H1 (cell line): ENCODE measurements around the gene PEX3. TPM values are rescaled to one million over a fixed set of nuclear protein-coding genes. Genes with fewer than 3 reads are reported as not detected.

Experiments used
- CTCF ChIA-PET: fragments of 300-600 bp; sonication (Branson Sonifier 250); formaldehyde crosslinking; loops from one replicate; lab custom pipeline; 2021; ENCODE audit not compliant: partially characterized antibody; lab: Charles Lee
- POLR2A ChIA-PET: fragments of 300-600 bp; sonication (Branson Sonifier 250); formaldehyde crosslinking; loops from one replicate; lab custom pipeline; 2021; ENCODE audit warnings: inconsistent platforms; ENCODE audit not compliant: partially characterized antibody; lab: Charles Lee
- DNase-seq, 2 experiments: peaks; one replicate each; pipeline versions ENCODE4 v3.0.0 to v3.0.0-alpha.2; 2010 to 2022; ENCODE audit warnings: low spot score in 2 of 2, low read depth in 1 of 2, mixed read lengths in 1 of 2
- FAIRE-seq: peaks from 2 replicates; lab custom pipeline; 2011; peaks lifted over from hg19 to GRCh38; lab: Jason Lieb, UNC
- H2AFZ ChIP-seq: 2 replicates; pipeline ENCODE4 v1.8.1; 2012; ENCODE audit warnings: low read length, inconsistent platforms
- H2AK5ac ChIP-seq: 2 replicates; pipeline ENCODE4 v1.6.1; 2013; ENCODE audit warnings: low read depth, low read length
- H2BK120ac ChIP-seq: replicated peaks from 2 replicates; pipeline ENCODE3; 2013; ENCODE audit warnings: low read depth, low read length, inconsistent platforms
- H2BK12ac ChIP-seq: 2 replicates; pipeline ENCODE4 v1.6.1; 2013; ENCODE audit warnings: low read depth, low read length
- H2BK15ac ChIP-seq: 2 replicates; pipeline ENCODE4 v1.6.1; 2013; ENCODE audit warnings: low read length
- H2BK20ac ChIP-seq: 2 replicates; pipeline ENCODE4 v1.6.1; 2013; ENCODE audit warnings: low read length
- H2BK5ac ChIP-seq: 2 replicates; pipeline ENCODE4 v1.6.1; 2013; ENCODE audit warnings: low read depth, low read length
- H3K14ac ChIP-seq: 2 replicates; pipeline ENCODE4 v1.6.1; 2013; ENCODE audit warnings: inconsistent platforms; ENCODE audit not compliant: insufficient read length
- H3K18ac ChIP-seq: 2 replicates; pipeline ENCODE4 v1.6.1; 2013; ENCODE audit warnings: low read length; ENCODE audit errors: extremely low read depth
- H3K23ac ChIP-seq: 2 replicates; pipeline ENCODE4 v1.6.1; 2013; ENCODE audit warnings: inconsistent platforms; ENCODE audit not compliant: insufficient read length
- H3K23me2 ChIP-seq: 2 replicates; pipeline ENCODE4 v1.6.1; 2013; ENCODE audit warnings: low read depth, low read length
- H3K27ac ChIP-seq: 2 replicates; pipeline ENCODE4 v1.6.1; 2011; ENCODE audit warnings: low read depth, low read length, inconsistent platforms
- H3K27me3 ChIP-seq, 4 experiments: replicated peaks in 1 of 4; 1 replicate in 1 of 4; 2 replicates in 3 of 4; pipeline versions ENCODE4 v1.6.1 to v1.8.1; 2011 to 2013; ENCODE audit warnings: low read length in 3 of 4, mild to moderate bottlenecking in 3 of 4, inconsistent platforms in 2 of 4, mixed read lengths in 2 of 4, moderate library complexity in 1 of 4; ENCODE audit not compliant: control insufficient read depth in 3 of 4, insufficient read depth in 3 of 4; ENCODE audit errors: extremely low read depth in 1 of 4
- H3K36me3 ChIP-seq, 4 experiments: 2 replicates each; pipeline versions ENCODE4 v1.6.1 to v1.8.1; 2011 to 2013; ENCODE audit warnings: mild to moderate bottlenecking in 4 of 4, low read length in 3 of 4, moderate library complexity in 2 of 4, control low read depth in 1 of 4, inconsistent platforms in 1 of 4; ENCODE audit not compliant: insufficient read depth in 4 of 4, control insufficient read depth in 2 of 4
- H3K4ac ChIP-seq: replicated peaks from 2 replicates; pipeline ENCODE3; 2013; ENCODE audit warnings: low read length, low read depth, mixed read lengths, inconsistent platforms; ENCODE audit not compliant: insufficient read length
- H3K4me1 ChIP-seq, 4 experiments: replicated peaks in 1 of 4; 1 replicate in 1 of 4; 2 replicates in 3 of 4; pipeline versions ENCODE4 v1.6.1 to v1.8.1; 2011 to 2013; ENCODE audit warnings: low read length in 3 of 4, inconsistent platforms in 2 of 4, mixed read lengths in 1 of 4; ENCODE audit not compliant: insufficient read depth in 4 of 4, control insufficient read depth in 3 of 4
- H3K4me2 ChIP-seq, 2 experiments: 2 replicates each; pipeline versions ENCODE4 v1.6.1 to v1.8.1; 2011 to 2013; ENCODE audit warnings: low read depth in 2 of 2, low read length in 2 of 2, control low read depth in 1 of 2, inconsistent platforms in 1 of 2, mild to moderate bottlenecking in 1 of 2; ENCODE audit not compliant: insufficient read depth in 1 of 2
- H3K4me3 ChIP-seq, 4 experiments: fragments of 200-600, 300-600 bp in 1 of 4; sonication (generic), shearing (Covaris generic), sonication (Bioruptor Twin) in 1 of 4; 2 replicates each; pipeline versions ENCODE4 v1.5.1 to v1.8.1; 2011 to 2016; ENCODE audit warnings: low read length in 4 of 4, low read depth in 3 of 4, control low read depth in 2 of 4, inconsistent platforms in 2 of 4, mild to moderate bottlenecking in 2 of 4, mixed read lengths in 1 of 4, moderate library complexity in 1 of 4; ENCODE audit not compliant: insufficient read depth in 2 of 4; ENCODE audit errors: extremely low read depth in 1 of 4
- H3K56ac ChIP-seq: replicated peaks from 2 replicates; pipeline ENCODE3; 2013; ENCODE audit warnings: low read depth, mild to moderate bottlenecking, mixed read lengths, low read length, inconsistent platforms; ENCODE audit not compliant: insufficient read length
- H3K79me1 ChIP-seq: 2 replicates; pipeline ENCODE4 v1.6.1; 2013; ENCODE audit warnings: low read depth, low read length, control low read depth
- H3K79me2 ChIP-seq, 2 experiments: 2 replicates each; pipeline versions ENCODE4 v1.6.1 to v1.8.1; 2012 to 2013; ENCODE audit warnings: low read length in 2 of 2, mild to moderate bottlenecking in 2 of 2, inconsistent platforms in 1 of 2; ENCODE audit not compliant: insufficient read depth in 2 of 2, control insufficient read depth in 1 of 2
- H3K9ac ChIP-seq, 4 experiments: replicated peaks in 1 of 4; 1 replicate in 1 of 4; 2 replicates in 3 of 4; pipeline versions ENCODE4 v1.6.1 to v1.8.1; 2011 to 2013; ENCODE audit warnings: low read depth in 3 of 4, low read length in 3 of 4, control low read depth in 2 of 4, mild to moderate bottlenecking in 2 of 4, moderate library complexity in 2 of 4, inconsistent platforms in 1 of 4; ENCODE audit errors: extremely low read depth in 1 of 4
- H3K9me3 ChIP-seq, 2 experiments: 2 replicates each; pipeline versions ENCODE4 v1.6.1 to v1.8.1; 2012 to 2013; ENCODE audit warnings: mild to moderate bottlenecking in 2 of 2, moderate library complexity in 2 of 2, control low read depth in 1 of 2, inconsistent platforms in 1 of 2, low read depth in 1 of 2, low read length in 1 of 2, mixed read lengths in 1 of 2; ENCODE audit not compliant: insufficient read depth in 2 of 2
- H4K20me1 ChIP-seq, 2 experiments: replicated peaks in 1 of 2; 2 replicates each; pipeline versions ENCODE3 to v1.8.1; 2011 to 2013; ENCODE audit warnings: inconsistent platforms in 2 of 2, low read length in 2 of 2, mild to moderate bottlenecking in 1 of 2; ENCODE audit not compliant: insufficient read depth in 2 of 2, control insufficient read depth in 1 of 2
- H4K5ac ChIP-seq: 2 replicates; pipeline ENCODE4 v1.6.1; 2013; ENCODE audit warnings: low read length, low read depth, mixed read lengths, inconsistent platforms; ENCODE audit not compliant: insufficient read length
- H4K8ac ChIP-seq: 2 replicates; pipeline ENCODE4 v1.8.0; 2013; ENCODE audit warnings: mild to moderate bottlenecking, moderate library complexity, low read length, inconsistent platforms; ENCODE audit not compliant: insufficient read depth; ENCODE audit errors: extremely low read depth
- H4K91ac ChIP-seq: replicated peaks from 2 replicates; pipeline ENCODE3; 2013; ENCODE audit warnings: low read length, mixed read lengths, inconsistent platforms; ENCODE audit not compliant: insufficient read length
- ASH2L ChIP-seq: fragments of 200-600, 300-600 bp; sonication (generic); IDR thresholded peaks from one replicate; pipeline ENCODE4 v1.7.1; 2017; ENCODE audit warnings: low read length
- BCL11A ChIP-seq, 2 experiments: IDR thresholded peaks; one replicate each; pipeline ENCODE4 v1.6.1; 2011; ENCODE audit warnings: low read depth in 2 of 2, low read length in 2 of 2, mild to moderate bottlenecking in 2 of 2
- RFX5 ChIP-seq: IDR thresholded peaks from 2 replicates; pipeline ENCODE4 v1.6.1; 2011; ENCODE audit warnings: low read depth, low read length, improper control_type of control experiment, borderline replicate concordance
- SIX5 ChIP-seq: IDR thresholded peaks from 2 replicates; pipeline ENCODE4 v1.6.1; 2011; ENCODE audit warnings: mild to moderate bottlenecking, low read depth, low read length
- SP1 ChIP-seq: IDR thresholded peaks from 2 replicates; pipeline ENCODE4 v1.6.1; 2011; ENCODE audit warnings: low read depth, low read length
- SUZ12 ChIP-seq: fragments of 200-600 bp; sonication (generic); IDR thresholded peaks from 2 replicates; pipeline ENCODE4 v1.6.1; 2012; ENCODE audit warnings: mild to moderate bottlenecking, inconsistent platforms, low read length, moderate library complexity, mixed read lengths
- WGBS, 2 experiments: shearing (Covaris generic) in 1 of 2; methylation state at CpG; one replicate each; pipeline versions ENCODE4 v1.1.6 to v1.1.7; 2013 to 2015; ENCODE audit warnings: low lambda C conversion rate in 2 of 2, mixed read lengths in 2 of 2, inconsistent platforms in 1 of 2, low coverage in 1 of 2, missing lambda C conversion rate in 1 of 2; ENCODE audit not compliant: insufficient replicate concordance in 2 of 2, insufficient coverage in 1 of 2, insufficient read length in 1 of 2; ENCODE audit errors: extremely low coverage in 1 of 2, missing lambda C conversion rate in 1 of 2; 5-methylcytosine and 5-hydroxymethylcytosine counted together
- polyA plus RNA-seq, 7 experiments: library from polyadenylated mRNA; depleted of rRNA in 3 of 7; stranded (reverse) in 5 of 7; unstranded in 2 of 7; fragments of >200 nt in 5 of 7; fragments of 200-250 nt in 2 of 7; gene quantifications; 1 replicate in 5 of 7; 2 replicates in 1 of 7; 4 replicates in 1 of 7; pipeline versions ENCODE4 v1.2.1 to v1.2.3, GENCODE V29; 2011 to 2013; ENCODE audit warnings: missing spikeins in 2 of 7, mixed read lengths in 2 of 7
- total RNA-seq: library from RNA; stranded (reverse); fragmentation: NEBNext Ultra II Directional; extraction: Animal tissue kit (Norgen Biotek cat#: 25700); gene quantifications from 2 replicates; pipeline ENCODE4 v1.2.1, GENCODE V29; 2021

Gene PEX3
- total and polyA plus RNA-seq, 2 of the 8 experiments (the other 6 are each of a cell fraction or from before 2014, with no cell fraction given), result 8.0 to 16.8 TPM

GRCh38 chr6:143465546-143465945 lies 14.9 kb downstream of the PEX3 start:
- Histone ChIP-seq H4K91ac (no peak overlapping the region), H3K4me2 (no peak overlapping the region), H4K8ac (no peak overlapping the region), H3K18ac (no peak overlapping the region), H3K4me3 (no peak overlapping the region), H2BK12ac (no peak overlapping the region), H4K5ac (no peak overlapping the region), H3K14ac (no peak overlapping the region), H2AK5ac (no peak overlapping the region), H2BK5ac (no peak overlapping the region), H3K4me1 (no peaks in the 10 kb centered on the region), H3K9me3 (no peaks in the 10 kb centered on the region), H4K20me1 (no peaks in the 10 kb centered on the region), H2AFZ (no peak overlapping the region), H3K79me1 (no peaks in the 10 kb centered on the region), H3K56ac (no peak overlapping the region), H3K36me3 (peaks cover 0 to 4% (median 0%) of the 10 kb centered on the region in 4 experiments; a peak in 1 of 8 replicates), H3K4ac (no peak overlapping the region), H3K23me2 (no peaks in the 10 kb centered on the region), H3K27ac (no peak overlapping the region), H3K23ac (no peak overlapping the region), H3K79me2 (no peaks in the 10 kb centered on the region), H3K27me3 (no peaks in the 10 kb centered on the region), H3K9ac (no peak overlapping the region), H2BK15ac (no peak overlapping the region), H2BK20ac (no peak overlapping the region), H2BK120ac (no peak overlapping the region)
- TF ChIP-seq SUZ12 (no peak), ASH2L (no peak), SIX5 (no peak), SP1 (no peak), BCL11A (IDR thresholded peaks at IDR 0.05; ENCODE audit: low read depth in 2 of 2, low read length in 2 of 2) (no peak), RFX5 (no peak)
- ChIA-PET POLR2A (no interaction called here), CTCF (no interaction called here)
- DNase-seq, result no peak
- 83% methylated on average over 2 of the region's 2 CpGs; no CpG with 5 or more reads in 1 of the 2 experiments for WGBS, 2 experiments
- FAIRE-seq, result no peak
